Stomach (tissue), 4 donors: ENCODE data around the gene PHF23.

Experiments
- CTCF ChIP-seq, 7 experiments: fragments of 450-650 bp in 4 of 7; fragments of 200-600 bp in 3 of 7; sonication (generic) in 3 of 7; IDR thresholded peaks; one replicate each; pipeline ENCODE4 v1.5.1; 2016 to 2019; ENCODE audit warnings: antibody characterized with exemption in 7 of 7, control low read depth in 2 of 7, mild to moderate bottlenecking in 1 of 7
- EP300 ChIP-seq: sonication (generic); formaldehyde crosslinking; IDR thresholded peaks from one replicate; pipeline ENCODE4 v1.6.1; 2017; ENCODE audit warnings: antibody characterized with exemption
- POLR2A ChIP-seq, 4 donors: fragments of 450-650 bp; IDR thresholded peaks; one replicate each; pipeline ENCODE4 v1.6.1; 2016; ENCODE audit warnings: antibody characterized with exemption in 4 of 4, control low read depth in 2 of 4, mild to moderate bottlenecking in 1 of 4, moderate library complexity in 1 of 4
- POLR2AphosphoS5 ChIP-seq, 3 donors: sonication (generic); formaldehyde crosslinking; IDR thresholded peaks; one replicate each; pipeline ENCODE4 v1.6.1; 2016; ENCODE audit warnings: antibody characterized with exemption in 3 of 3

GRCh38 chr17:7195971-7196370, 43.3 kb downstream of the PHF23 start:
- TF ChIP-seq POLR2A (IDR thresholded peaks at IDR 0.05) (no peak), CTCF (IDR thresholded peaks at IDR 0.05) (no peak), POLR2AphosphoS5 (IDR thresholded peaks at IDR 0.05) (no peak), EP300 (no peak)
